CD4-positive, alpha-beta memory T cell (primary cell): ENCODE results near the gene ZSCAN30. TPM values are rescaled to one million over a fixed set of nuclear protein-coding genes. Genes with fewer than 3 reads are reported as not detected.
"Not testable (repeated sequence)": the region's sequence is repeated elsewhere in the genome, so short reads cannot be mapped to it uniquely, and the experiment has no call there.

Source experiments
- CTCF ChIA-PET: fragments of 350-600 bp; sonication (Branson Sonifier 250); formaldehyde crosslinking; loops from one replicate; lab custom pipeline; 2021; ENCODE audit warnings: inconsistent platforms; ENCODE audit not compliant: partially characterized antibody; lab: Charles Lee
- POLR2A ChIA-PET: fragments of 350-600 bp; sonication (Branson Sonifier 250); formaldehyde crosslinking; loops from one replicate; lab custom pipeline; 2021; ENCODE audit not compliant: partially characterized antibody; lab: Charles Lee
- DNase-seq, 5 donors: peaks; one replicate each; pipeline versions ENCODE4 v3.0.0 to v3.0.0-alpha.2; 2020 to 2022; ENCODE audit warnings: mixed read lengths in 1 of 5
- H3K27ac ChIP-seq: one replicate; pipeline ENCODE4 v1.7.0; 2013; ENCODE audit warnings: low read depth, low read length
- H3K27me3 ChIP-seq: 2 replicates; pipeline ENCODE4 v1.7.0; 2013; ENCODE audit warnings: mild to moderate bottlenecking, low read length, moderate library complexity; ENCODE audit not compliant: insufficient read depth
- H3K36me3 ChIP-seq: 2 replicates; pipeline ENCODE4 v1.7.0; 2013; ENCODE audit warnings: mild to moderate bottlenecking, low read length, moderate library complexity; ENCODE audit not compliant: insufficient read depth
- H3K4me1 ChIP-seq: 2 replicates; pipeline ENCODE4 v1.7.0; 2013; ENCODE audit warnings: mild to moderate bottlenecking, low read length, moderate library complexity; ENCODE audit not compliant: insufficient read depth
- H3K4me3 ChIP-seq, 2 donors: one replicate each; pipeline ENCODE4 v1.7.0; 2013; ENCODE audit warnings: low read length in 2 of 2, mild to moderate bottlenecking in 1 of 2
- H3K9me3 ChIP-seq, 2 donors: one replicate each; pipeline ENCODE4 v1.7.0; 2013; ENCODE audit warnings: low read length in 2 of 2, control low read depth in 1 of 2; ENCODE audit not compliant: control insufficient read depth in 1 of 2
- H3K27ac Mint-ChIP-seq, 7 donors: one replicate each; pipeline ENCODE4 v1.8.0; 2020 to 2021; ENCODE audit warnings: mixed read lengths in 7 of 7, mild to moderate bottlenecking in 6 of 7, inconsistent platforms in 3 of 7, moderate library complexity in 3 of 7
- H3K27me3 Mint-ChIP-seq, 2 donors: one replicate each; pipeline ENCODE4 v1.8.0; 2020 to 2021; ENCODE audit warnings: mixed read lengths in 2 of 2
- H3K36me3 Mint-ChIP-seq, 2 donors: one replicate each; pipeline ENCODE4 v1.8.0; 2020 to 2021; ENCODE audit warnings: mixed read lengths in 2 of 2, inconsistent platforms in 1 of 2, mild to moderate bottlenecking in 1 of 2
- H3K4me1 Mint-ChIP-seq, 4 donors: one replicate each; pipeline ENCODE4 v1.8.0; 2020 to 2021; ENCODE audit warnings: mixed read lengths in 4 of 4, mild to moderate bottlenecking in 1 of 4
- H3K4me3 Mint-ChIP-seq, 8 donors: one replicate each; pipeline ENCODE4 v1.8.0; 2020 to 2021; ENCODE audit warnings: mixed read lengths in 8 of 8, mild to moderate bottlenecking in 7 of 8, moderate library complexity in 6 of 8, inconsistent platforms in 3 of 8
- H3K9me3 Mint-ChIP-seq, 8 donors: one replicate each; pipeline ENCODE4 v1.8.0; 2020 to 2021; ENCODE audit warnings: mixed read lengths in 8 of 8, mild to moderate bottlenecking in 5 of 8, inconsistent platforms in 3 of 8, moderate library complexity in 1 of 8
- intact Hi-C: fragments of 100-400 bp; cut with micrococcal nuclease; formaldehyde crosslinking; loops from one replicate; pipeline ENCODE4 v1.15.1; 2023
- polyA plus RNA-seq, 2 donors: library from polyadenylated mRNA; unstranded; fragments of 300-500 nt; fragmentation: Illumina TruSeq; gene quantifications; one replicate each; pipeline ENCODE4 v1.2.3, GENCODE V29; 2021
- total RNA-seq, 2 experiments: library from RNA; stranded (reverse); gene quantifications; one replicate each; pipeline ENCODE4 v1.2.3, GENCODE V29; 2021

The ZSCAN30 gene
- total and polyA plus RNA-seq, 4 experiments from 2014 or later: 2.6 to 18.4 (median 11.3) TPM

DNA sequence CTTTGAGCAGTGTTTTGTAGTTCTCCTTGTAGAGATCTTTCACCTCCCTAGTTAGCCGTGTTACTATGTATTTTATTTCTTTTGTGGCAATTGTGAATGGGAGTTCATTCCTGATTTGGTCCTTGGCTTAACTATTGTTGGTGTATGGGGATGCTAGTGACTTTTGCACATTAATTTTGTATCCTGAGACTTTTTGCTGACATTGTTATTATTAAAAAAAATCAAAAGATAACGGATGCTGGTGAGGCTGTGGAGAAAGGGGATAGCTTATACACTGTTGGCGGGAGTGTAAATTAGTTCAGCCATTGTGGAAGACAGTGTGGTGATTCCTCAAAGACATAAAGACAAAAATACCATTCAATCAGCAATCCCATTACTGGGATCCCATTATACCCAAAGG, 66.2 kb downstream of the ZSCAN30 start:
- Histone ChIP-seq H3K4me1 (no peaks in the 10 kb centered on the region), H3K27me3 (no peaks in the 10 kb centered on the region), H3K27ac (no peak overlapping the region), H3K36me3 (no peaks in the 10 kb centered on the region), H3K9me3 (no peaks in the 10 kb centered on the region), H3K4me3 (no peak overlapping the region)
- Mint-ChIP-seq H3K27me3 (peaks cover 3 to 6% of the 10 kb centered on the region in 2 donors), H3K9me3 (no peaks in the 10 kb centered on the region), H3K36me3 (no peaks in the 10 kb centered on the region), H3K4me1 (no peaks in the 10 kb centered on the region), H3K4me3 (no peak overlapping the region), H3K27ac (no peak overlapping the region)
- CTCF ChIA-PET: no interaction called here
- POLR2A ChIA-PET: no interaction called here
- DNase-seq: no peak
- intact Hi-C loops: no loop called here

- H3K4me3 Mint-ChIP-seq: no peak overlapping the region
- intact Hi-C loops: no loop called here
- no peaks in the 10 kb centered on the region for H3K4me1 Mint-ChIP-seq
- H3K27me3 Mint-ChIP-seq: peaks cover 7 to 8% of the 10 kb centered on the region in 2 donors
- H3K4me3 ChIP-seq: no peak overlapping the region
- H3K27me3 ChIP-seq: no peaks in the 10 kb centered on the region
- no peak for DNase-seq
- no peaks in the 10 kb centered on the region for H3K4me1 ChIP-seq
- POLR2A ChIA-PET: no interaction called here
- H3K36me3 Mint-ChIP-seq: no peaks in the 10 kb centered on the region
- no peak overlapping the region for H3K27ac ChIP-seq
- H3K27ac Mint-ChIP-seq: no peak overlapping the region
- no peaks in the 10 kb centered on the region for H3K36me3 ChIP-seq
- no peaks in the 10 kb centered on the region for H3K9me3 ChIP-seq
- CTCF ChIA-PET: no interaction called here
- H3K9me3 Mint-ChIP-seq: no peaks in the 10 kb centered on the region
These were observed 69.6 kb downstream of the ZSCAN30 start for GRCh38 chr18:35220424-35220823.

GRCh38 chr18:35219331-35219730, 70.7 kb downstream of the ZSCAN30 start:
- H3K9me3 Mint-ChIP-seq, DNase-seq, H3K4me3 ChIP-seq, POLR2A ChIA-PET, H3K9me3 ChIP-seq, H3K27me3 ChIP-seq, H3K27ac ChIP-seq, CTCF ChIA-PET, H3K27ac Mint-ChIP-seq, H3K36me3 ChIP-seq, H3K4me3 Mint-ChIP-seq, H3K27me3 Mint-ChIP-seq, H3K4me1 ChIP-seq, H3K36me3 Mint-ChIP-seq, intact Hi-C loops, H3K4me1 Mint-ChIP-seq: not testable (repeated sequence)

- H3K27me3 ChIP-seq, H3K4me1 ChIP-seq, H3K9me3 Mint-ChIP-seq, POLR2A ChIA-PET, H3K4me3 ChIP-seq, H3K27me3 Mint-ChIP-seq, H3K4me1 Mint-ChIP-seq, CTCF ChIA-PET, H3K27ac Mint-ChIP-seq, DNase-seq, H3K27ac ChIP-seq, intact Hi-C loops, H3K4me3 Mint-ChIP-seq, H3K36me3 ChIP-seq, H3K36me3 Mint-ChIP-seq, H3K9me3 ChIP-seq: not testable (repeated sequence)
These were observed 73.4 kb downstream of the ZSCAN30 start for GRCh38 chr18:35216611-35217010.

DNA sequence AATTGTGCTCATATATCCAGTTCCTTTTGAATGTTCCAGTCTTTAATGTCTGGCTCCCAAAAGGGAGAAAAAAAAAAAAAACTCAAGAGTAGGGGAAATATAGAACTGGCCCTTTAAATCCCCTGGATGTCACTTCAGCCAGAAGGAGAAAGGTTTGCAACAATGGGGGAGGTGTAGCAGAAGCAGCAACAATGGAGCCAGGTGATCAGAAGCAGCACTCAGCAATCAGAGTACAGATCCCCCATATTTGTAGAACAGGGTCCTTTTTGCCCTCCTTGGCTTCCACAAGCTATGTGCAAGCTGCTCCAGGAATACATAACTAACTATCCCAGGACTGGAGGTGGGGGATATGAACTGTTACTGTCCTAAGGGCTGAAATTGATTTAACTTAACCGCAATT, 75.0 kb downstream of the ZSCAN30 start:
- peaks cover 0 to 3% (median 0%) of the 10 kb centered on the region in 8 donors for H3K9me3 Mint-ChIP-seq
- intact Hi-C loops: no loop called here
- H3K4me3 Mint-ChIP-seq: no peak overlapping the region
- H3K36me3 Mint-ChIP-seq: no peaks in the 10 kb centered on the region
- H3K36me3 ChIP-seq: no peaks in the 10 kb centered on the region
- H3K4me1 ChIP-seq: no peaks in the 10 kb centered on the region
- H3K27me3 Mint-ChIP-seq: peaks cover 2 to 3% of the 10 kb centered on the region in 2 donors
- CTCF ChIA-PET: no interaction called here
- no peaks in the 10 kb centered on the region for H3K9me3 ChIP-seq
- H3K4me1 Mint-ChIP-seq: no peaks in the 10 kb centered on the region
- no peaks in the 10 kb centered on the region for H3K27me3 ChIP-seq
- H3K27ac Mint-ChIP-seq: peak overlapping the region in 1 of 7 donors; percentile 11
- H3K27ac ChIP-seq: no peak overlapping the region
- POLR2A ChIA-PET: no interaction called here
- no peak for DNase-seq
- no peak overlapping the region for H3K4me3 ChIP-seq

DNA sequence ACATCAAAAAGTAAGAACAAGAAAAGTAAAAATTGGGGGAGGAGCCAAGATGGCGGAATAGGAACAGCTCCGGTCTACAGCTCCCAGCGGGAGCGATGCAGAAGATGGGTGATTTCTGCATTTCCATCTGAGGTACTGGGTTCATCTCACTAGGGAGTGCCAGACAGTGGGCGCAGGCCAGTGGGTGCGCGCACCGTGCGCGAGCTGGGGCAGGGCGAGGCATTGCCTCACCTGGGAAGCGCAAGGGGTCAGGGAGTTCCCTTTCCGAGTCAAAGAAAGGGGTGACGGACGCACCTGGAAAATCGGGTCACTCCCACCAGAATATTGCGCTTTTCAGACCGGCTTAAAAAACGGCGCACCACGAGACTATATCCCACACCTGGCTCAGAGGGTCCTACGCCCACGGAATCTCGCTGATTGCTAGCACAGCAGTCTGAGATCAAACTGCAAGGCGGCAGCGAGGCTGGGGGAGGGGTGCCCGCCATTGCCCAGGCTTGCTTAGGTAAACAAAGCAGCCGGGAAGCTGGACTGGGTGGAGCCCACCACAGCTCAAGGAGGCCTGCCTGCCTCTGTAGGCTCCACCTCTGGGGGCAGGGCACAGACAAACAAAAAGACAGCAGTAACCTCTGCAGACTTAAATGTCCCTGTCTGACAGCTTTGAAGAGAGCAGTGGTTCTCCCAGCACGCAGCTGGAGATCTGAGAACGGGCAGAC, 84.1 kb downstream of the ZSCAN30 start:
- H3K27me3 Mint-ChIP-seq, H3K9me3 Mint-ChIP-seq, H3K27ac Mint-ChIP-seq, H3K27me3 ChIP-seq, H3K4me1 ChIP-seq, H3K4me1 Mint-ChIP-seq, H3K9me3 ChIP-seq, POLR2A ChIA-PET, CTCF ChIA-PET, H3K27ac ChIP-seq, H3K36me3 Mint-ChIP-seq, H3K36me3 ChIP-seq, DNase-seq, H3K4me3 ChIP-seq, H3K4me3 Mint-ChIP-seq, intact Hi-C loops: not testable (repeated sequence)

DNA sequence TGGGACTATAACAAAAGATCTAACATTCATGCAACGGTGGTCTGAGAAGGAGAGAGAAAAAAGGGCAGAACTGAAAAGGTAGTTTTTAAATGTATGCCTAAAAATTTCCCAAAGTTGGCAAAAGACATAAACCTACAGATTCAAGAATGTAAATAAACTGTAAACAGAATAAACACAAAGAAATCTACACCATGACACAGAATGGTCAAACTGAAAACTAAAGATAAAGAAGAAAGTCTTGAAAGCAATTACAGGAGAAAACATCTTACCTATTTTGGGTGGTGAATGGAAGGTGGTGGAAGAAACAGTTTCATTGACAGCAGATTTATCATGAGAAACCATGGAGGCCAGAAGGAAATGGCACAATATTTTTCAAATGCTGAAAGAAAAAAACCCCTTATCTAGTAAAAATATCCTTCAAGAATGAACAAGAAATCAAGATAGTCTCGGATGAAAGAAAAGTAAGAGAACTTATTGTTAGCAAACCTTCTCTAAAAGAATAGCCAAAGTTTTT, 84.8 kb downstream of the ZSCAN30 start:
- Histone ChIP-seq H3K27me3 (no peaks in the 10 kb centered on the region), H3K27ac (no peak overlapping the region), H3K9me3 (no peaks in the 10 kb centered on the region), H3K4me1 (no peaks in the 10 kb centered on the region), H3K36me3 (no peaks in the 10 kb centered on the region), H3K4me3 (no peak overlapping the region)
- DNase-seq: no peak
- H3K27ac Mint-ChIP-seq: no peak overlapping the region
- CTCF ChIA-PET: no interaction called here
- peaks cover 0 to 10% (median 7%) of the 10 kb centered on the region in 8 donors for H3K9me3 Mint-ChIP-seq
- POLR2A ChIA-PET: no interaction called here
- no peak overlapping the region for H3K4me3 Mint-ChIP-seq
- no peaks in the 10 kb centered on the region for H3K36me3 Mint-ChIP-seq
- no peaks in the 10 kb centered on the region for H3K4me1 Mint-ChIP-seq
- intact Hi-C loops: no loop called here
- peaks cover 5 to 7% of the 10 kb centered on the region in 2 donors for H3K27me3 Mint-ChIP-seq
